Stomach (tissue), 9 donors: Measurements from ENCODE around the gene LCN2. TPM values are rescaled to one million over a fixed set of nuclear protein-coding genes. Genes with fewer than 3 reads are reported as not detected.

Experiments used
- DNase-seq, 2 donors: peaks; one replicate each; pipeline versions ENCODE4 v3.0.0 to v3.0.0-alpha.2; 2013 to 2019
- H3K27ac ChIP-seq, 5 donors: fragments of 200-600 bp in 4 of 5; sonication (generic) in 4 of 5; one replicate each; pipeline ENCODE4 v1.5.1; 2013 to 2019; ENCODE audit warnings: mild to moderate bottlenecking in 1 of 5, moderate library complexity in 1 of 5
- H3K27me3 ChIP-seq, 3 donors: fragments of 200-600 bp; sonication (generic); one replicate each; pipeline ENCODE4 v1.5.1; 2017 to 2019; ENCODE audit warnings: mixed run types in 1 of 3
- H3K36me3 ChIP-seq, 4 donors: fragments of 200-600 bp; sonication (generic); 1 replicate in 3 of 4; 2 replicates in 1 of 4; pipeline ENCODE4 v1.5.1; 2016 to 2019
- H3K4me1 ChIP-seq, 4 donors: fragments of 200-600 bp; sonication (generic); one replicate each; pipeline ENCODE4 v1.5.1; 2016 to 2019
- H3K4me3 ChIP-seq, 4 donors: fragments of 200-600 bp; sonication (generic) in 3 of 4; one replicate each; pipeline ENCODE4 v1.5.1; 2016 to 2019; ENCODE audit warnings: mild to moderate bottlenecking in 1 of 4
- H3K9me3 ChIP-seq, 4 donors: fragments of 200-600 bp; sonication (generic); one replicate each; pipeline ENCODE4 v1.5.1; 2016 to 2019
- CTCF ChIP-seq, 7 experiments: fragments of 450-650 bp in 4 of 7; fragments of 200-600 bp in 3 of 7; sonication (generic) in 3 of 7; IDR thresholded peaks; one replicate each; pipeline ENCODE4 v1.5.1; 2016 to 2019; ENCODE audit warnings: antibody characterized with exemption in 7 of 7, control low read depth in 2 of 7, mild to moderate bottlenecking in 1 of 7
- EP300 ChIP-seq: sonication (generic); formaldehyde crosslinking; IDR thresholded peaks from one replicate; pipeline ENCODE4 v1.6.1; 2017; ENCODE audit warnings: antibody characterized with exemption
- POLR2A ChIP-seq, 4 donors: fragments of 450-650 bp; IDR thresholded peaks; one replicate each; pipeline ENCODE4 v1.6.1; 2016; ENCODE audit warnings: antibody characterized with exemption in 4 of 4, control low read depth in 2 of 4, mild to moderate bottlenecking in 1 of 4, moderate library complexity in 1 of 4
- POLR2AphosphoS5 ChIP-seq, 3 donors: sonication (generic); formaldehyde crosslinking; IDR thresholded peaks; one replicate each; pipeline ENCODE4 v1.6.1; 2016; ENCODE audit warnings: antibody characterized with exemption in 3 of 3
- WGBS, 5 donors: extraction: QIAGEN DNeasy Blood & Tissue Kit in 3 of 5; methylation state at CpG; one replicate each; pipeline versions ENCODE4 v1.1.5 to v1.1.7; 2013 to 2018; 5-methylcytosine and 5-hydroxymethylcytosine counted together
- intact Hi-C: fragments of 100-400 bp; cut with DNase I; formaldehyde crosslinking; loops from one replicate; pipeline ENCODE4 v1.15.1; 2023; ENCODE audit warnings: low total_unique reads
- polyA plus RNA-seq, 3 donors: library from polyadenylated mRNA; stranded (reverse); fragments of 200-250 nt; gene quantifications; one replicate each; pipeline ENCODE4 v1.2.3, GENCODE V29; 2013
- total RNA-seq, 5 donors: library from RNA; depleted of rRNA; stranded (reverse); fragments of >200 nt; gene quantifications; one replicate each; pipeline versions ENCODE4 v1.1.0 to v1.2.3, GENCODE V29; 2014 to 2016
- donor health status: healthy with polysubstance abuse.
- donor health status: Bipolar disorder and iron deficiency.
- donor health status: healthy.

LCN2 gene
- total and polyA plus RNA-seq, 8 donors: 10.8 to 922 (median 383) TPM; not detected in 1

DNA sequence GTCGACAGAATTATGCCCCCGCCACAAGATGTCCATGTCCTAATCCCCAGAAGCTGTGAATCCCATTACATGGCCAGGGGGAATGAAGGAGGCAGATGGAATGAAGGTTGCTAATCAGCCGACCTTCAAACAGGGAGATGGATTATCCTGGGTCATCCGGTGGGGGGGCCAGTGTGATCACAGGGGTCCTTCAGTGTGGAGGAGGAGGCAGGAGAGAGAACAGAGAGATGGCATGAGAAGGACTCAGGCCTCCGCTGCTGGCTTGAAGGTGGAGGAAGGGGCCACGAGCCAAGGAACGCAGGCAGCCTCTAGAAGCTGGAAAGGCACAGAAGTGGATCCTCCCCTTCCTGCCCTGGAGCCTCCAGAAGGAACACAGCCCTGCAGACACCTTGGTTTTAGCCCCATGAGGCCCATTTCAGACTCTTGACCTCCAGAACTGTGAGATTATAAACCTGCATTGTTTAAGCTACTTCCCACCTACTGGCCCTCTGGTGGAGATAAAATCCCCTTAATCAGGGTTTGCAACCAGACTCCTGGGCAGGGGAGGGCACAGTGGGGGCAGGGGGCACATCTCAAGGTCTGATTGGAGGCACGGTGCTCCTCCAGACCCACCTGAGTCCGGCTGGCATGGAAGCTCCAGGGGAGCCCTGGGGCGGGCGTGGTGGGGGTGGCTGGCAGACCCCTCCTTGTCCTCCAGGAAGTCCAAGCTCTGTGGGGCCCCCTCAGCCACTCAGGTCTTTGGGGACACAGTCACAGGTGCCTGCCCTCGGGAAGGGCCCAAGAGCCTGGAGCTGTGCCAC is 35.5 kb upstream of the LCN2 start:
- H3K27ac ChIP-seq: peak overlapping the region; percentile 88 to 97 (median 93)
- H3K27me3 ChIP-seq: no peaks in the 10 kb centered on the region
- H3K4me1 ChIP-seq: peaks cover 21 to 59% (median 48%) of the 10 kb centered on the region in 4 donors
- peak in 1 of 2 donors; percentile 28 for DNase-seq
- H3K9me3 ChIP-seq: no peaks in the 10 kb centered on the region
- TF ChIP-seq EP300: no peak
- TF ChIP-seq POLR2AphosphoS5 (IDR thresholded peaks at IDR 0.05): no peak
- peak in 1 of 4 donors; percentile 2 for TF ChIP-seq POLR2A (IDR thresholded peaks at IDR 0.05)
- TF ChIP-seq CTCF (IDR thresholded peaks at IDR 0.05): no peak
- WGBS, 5 donors: 70 to 88% (median 79%) methylated on average over 8 to 12 of the region's 12 CpGs
- peaks cover 8 to 36% (median 22%) of the 10 kb centered on the region in 4 donors for H3K36me3 ChIP-seq
- intact Hi-C loops: no loop called here
- peak overlapping the region; percentile 17 to 43 (median 32) for H3K4me3 ChIP-seq

GRCh38 chr9:128114326-128115186 is 34.7 kb upstream of the LCN2 start:
- TF ChIP-seq POLR2AphosphoS5 (IDR thresholded peaks at IDR 0.05) (no peak), POLR2A (IDR thresholded peaks at IDR 0.05) (no peak), EP300 (no peak), CTCF (IDR thresholded peaks at IDR 0.05) (no peak)
- Histone ChIP-seq H3K4me3 (peak overlapping the region; percentile 17 to 43 (median 32)), H3K36me3 (peaks cover 0 to 28% (median 15%) of the 10 kb centered on the region in 4 donors), H3K27ac (peak overlapping the region; percentile 88 to 97 (median 93)), H3K27me3 (no peaks in the 10 kb centered on the region), H3K9me3 (no peaks in the 10 kb centered on the region), H3K4me1 (peaks cover 13 to 51% (median 43%) of the 10 kb centered on the region in 4 donors)
- WGBS, 5 donors: 36 to 76% (median 55%) methylated on average over 24 to 29 of the region's 29 CpGs
- intact Hi-C loops: no loop called here
- peak in 1 of 2 donors; percentile 26 for DNase-seq

- H3K36me3 ChIP-seq: peaks cover 0 to 30% (median 20%) of the 10 kb centered on the region in 4 donors
- H3K4me1 ChIP-seq: peaks cover 13 to 50% (median 41%) of the 10 kb centered on the region in 4 donors
- H3K27me3 ChIP-seq: no peaks in the 10 kb centered on the region
- peak overlapping the region; percentile 88 to 97 (median 93) for H3K27ac ChIP-seq
- DNase-seq: peak; percentile 94 to 97
- 40 to 62% (median 44%) methylated on average over 21 to 26 of the region's 26 CpGs for WGBS, 5 donors
- intact Hi-C loops: no loop called here
- H3K9me3 ChIP-seq: no peaks in the 10 kb centered on the region
- peak overlapping the region in 3 of 4 donors; percentile 28 to 43 (median 36) for H3K4me3 ChIP-seq
- no peak for TF ChIP-seq CTCF (IDR thresholded peaks at IDR 0.05)
- peak; percentile 29 to 98 (median 95) for TF ChIP-seq POLR2AphosphoS5 (IDR thresholded peaks at IDR 0.05)
- TF ChIP-seq POLR2A (IDR thresholded peaks at IDR 0.05): peak in 2 of 4 donors; percentile 60 to 78
Measured at GRCh38 chr9:128115187-128116103, 33.8 kb upstream of the LCN2 start.
